Neural progenitor cell (in vitro differentiated cells): ENCODE data around the gene ATIC.

Experiments used
- EZH2phosphoT487 ChIP-seq: fragments of 200-600 bp; sonication (generic); IDR thresholded peaks from 2 replicates; pipeline ENCODE4 v1.6.1; 2017; ENCODE audit warnings: antibody characterized with exemption
- TF ChIP-seq, protein P1 (sequence below): fragments of 200-600 bp; sonication (generic); IDR thresholded peaks from 2 replicates; pipeline ENCODE4 v1.5.1; 2017; ENCODE audit warnings: antibody characterized with exemption, mild to moderate bottlenecking

DNA sequence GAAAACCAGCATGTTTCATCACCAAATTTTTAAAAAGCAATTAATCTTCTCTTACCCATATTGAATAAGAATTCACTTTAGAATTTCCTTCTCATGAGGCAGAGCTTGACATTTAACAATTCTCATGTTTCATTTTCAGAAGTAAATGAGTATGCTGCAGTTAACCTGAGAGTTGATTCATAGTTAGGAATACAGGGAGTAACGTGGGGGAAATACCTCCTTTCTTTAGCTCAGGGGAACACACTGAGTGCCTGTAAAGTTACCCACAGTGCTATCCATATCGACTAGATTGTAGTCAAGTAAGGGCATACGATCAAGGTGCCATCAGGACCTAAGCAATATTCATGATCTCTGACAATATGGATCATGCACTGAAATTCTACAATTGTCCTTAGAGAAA lies 38.9 kb upstream of the ATIC start:
- no peak for TF ChIP-seq EZH2phosphoT487
- TF ChIP-seq, protein P1, sequence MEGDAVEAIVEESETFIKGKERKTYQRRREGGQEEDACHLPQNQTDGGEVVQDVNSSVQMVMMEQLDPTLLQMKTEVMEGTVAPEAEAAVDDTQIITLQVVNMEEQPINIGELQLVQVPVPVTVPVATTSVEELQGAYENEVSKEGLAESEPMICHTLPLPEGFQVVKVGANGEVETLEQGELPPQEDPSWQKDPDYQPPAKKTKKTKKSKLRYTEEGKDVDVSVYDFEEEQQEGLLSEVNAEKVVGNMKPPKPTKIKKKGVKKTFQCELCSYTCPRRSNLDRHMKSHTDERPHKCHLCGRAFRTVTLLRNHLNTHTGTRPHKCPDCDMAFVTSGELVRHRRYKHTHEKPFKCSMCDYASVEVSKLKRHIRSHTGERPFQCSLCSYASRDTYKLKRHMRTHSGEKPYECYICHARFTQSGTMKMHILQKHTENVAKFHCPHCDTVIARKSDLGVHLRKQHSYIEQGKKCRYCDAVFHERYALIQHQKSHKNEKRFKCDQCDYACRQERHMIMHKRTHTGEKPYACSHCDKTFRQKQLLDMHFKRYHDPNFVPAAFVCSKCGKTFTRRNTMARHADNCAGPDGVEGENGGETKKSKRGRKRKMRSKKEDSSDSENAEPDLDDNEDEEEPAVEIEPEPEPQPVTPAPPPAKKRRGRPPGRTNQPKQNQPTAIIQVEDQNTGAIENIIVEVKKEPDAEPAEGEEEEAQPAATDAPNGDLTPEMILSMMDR: no peak
